ENCODE results near the gene CT45A8.
"Not testable (repeated sequence)": the region's sequence is repeated elsewhere in the genome, so short reads cannot be mapped to it uniquely, and the experiment has no call there.

Gene CT45A8

GRCh38 chrX:135854438-135854837 is at the start of gene CT45A8:
Gene CT45A8, minus strand, starts transcription at chrX:135854538. Its CDS starts 3,755 bp downstream, at chrX:135850783.
- DNase-seq (ENCODE audit: low spot score), result not testable (repeated sequence)

- no peak for DNase-seq (ENCODE audit: low spot score)
These were observed 39.0 kb upstream of the CT45A8 start, which contains the start of the genes CT45A10 and SAGE1 for GRCh38 chrX:135893294-135893817. Gene CT45A10, minus strand, starts transcription at chrX:135893444. Its CDS starts 8,100 bp downstream, at chrX:135885344. Gene SAGE1, plus strand, starts transcription at chrX:135893716. Its CDS starts 2,527 bp downstream, at chrX:135896243.

GRCh38 chrX:135892781-135893180 is 38.4 kb upstream of the CT45A8 start:
- no peak for DNase-seq (ENCODE audit: low spot score)

- no peak for DNase-seq (ENCODE audit: low spot score)
These were observed 35.8 kb upstream of the CT45A8 start for GRCh38 chrX:135890087-135890585.

- not testable (repeated sequence) for DNase-seq (ENCODE audit: low spot score)
These were observed 34.6 kb upstream of the CT45A8 start for GRCh38 chrX:135888976-135889375.

- DNase-seq (ENCODE audit: low spot score), result not testable (repeated sequence)
These were observed 33.9 kb upstream of the CT45A8 start for GRCh38 chrX:135888230-135888629.

GRCh38 chrX:135882741-135883140 is 28.4 kb upstream of the CT45A8 start:
- DNase-seq (ENCODE audit: low spot score), result not testable (repeated sequence)

GRCh38 chrX:135871712-135872111 is 17.4 kb upstream of the CT45A8 start, which contains the start of gene CT45A9:
Gene CT45A9, minus strand, starts transcription at chrX:135871812. Its CDS starts 3,751 bp downstream, at chrX:135868061.
- not testable (repeated sequence) for DNase-seq (ENCODE audit: low spot score)

GRCh38 chrX:135837180-135837579 is 17.2 kb downstream of the CT45A8 start, which contains the start of gene CT45A7:
Gene CT45A7, minus strand, starts transcription at chrX:135837280. Its CDS starts 3,747 bp downstream, at chrX:135833533.
- DNase-seq (ENCODE audit: low spot score), result not testable (repeated sequence)

GRCh38 chrX:135819912-135820311 is 34.4 kb downstream of the CT45A8 start, which contains the start of gene CT45A2:
Gene CT45A2, minus strand, starts transcription at chrX:135820012. Its CDS starts 3,747 bp downstream, at chrX:135816265.
- not testable (repeated sequence) for DNase-seq (ENCODE audit: low spot score)

- DNase-seq (ENCODE audit: low spot score), result not testable (repeated sequence)
These were observed 51.7 kb downstream of the CT45A8 start, which contains the start of gene CT45A6 for GRCh38 chrX:135802687-135803086. Gene CT45A6, minus strand, starts transcription at chrX:135802787. Its CDS starts 3,794 bp downstream, at chrX:135798993.

Data from left forelimb (tissue), 1 donor.